Measurements from ENCODE around the gene AFM. TPM values are rescaled to one million over a fixed set of nuclear protein-coding genes. Genes with fewer than 3 reads are reported as not detected.

The AFM gene
- total and polyA plus RNA-seq, 7 donors = not detected

DNA sequence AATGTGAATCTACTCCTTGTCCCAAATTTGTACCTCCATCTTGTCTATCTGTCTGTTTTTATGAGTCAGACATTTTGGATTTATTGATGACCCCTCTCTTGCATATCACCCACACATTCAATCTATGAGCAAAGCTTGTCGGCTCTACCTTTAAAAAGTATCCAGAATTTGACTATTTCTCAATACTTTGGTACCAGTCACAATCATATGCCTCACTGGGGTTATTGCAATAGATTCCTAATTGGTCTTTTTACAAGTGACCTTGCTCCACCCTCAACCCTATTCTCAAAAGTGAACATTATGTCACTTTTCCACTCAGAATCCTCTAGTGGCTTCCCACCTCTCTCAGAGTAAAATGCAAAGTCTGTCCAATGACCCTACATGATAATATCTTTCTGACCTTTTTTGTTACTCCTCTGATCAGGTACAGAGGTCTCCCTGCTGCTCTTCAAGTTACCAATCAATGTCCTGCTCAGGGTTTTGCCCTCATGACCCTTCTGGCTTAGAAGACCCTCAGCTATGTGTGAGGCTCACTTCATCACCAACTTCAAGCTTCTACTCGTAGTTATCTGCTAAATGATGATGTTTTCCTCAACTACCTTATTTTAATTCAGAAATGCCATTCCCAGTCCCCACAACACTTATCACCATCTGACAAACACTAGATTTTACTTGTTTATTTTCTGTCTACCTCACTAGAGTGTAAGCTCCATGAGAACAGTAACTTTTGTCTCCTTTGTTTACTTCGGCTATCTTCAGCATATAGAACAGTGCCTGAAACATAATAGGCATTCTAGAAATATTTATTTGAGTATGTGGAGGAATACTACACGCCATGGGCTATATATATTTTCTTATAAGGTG is 23.1 kb upstream of the AFM start:
- Histone ChIP-seq H3K27me3 (no peaks in the 10 kb centered on the region), H3K9me3 (no peaks in the 10 kb centered on the region), H3K36me3 (no peaks in the 10 kb centered on the region), H3K27ac (no peak overlapping the region), H3K4me3 (no peak overlapping the region), H3K4me1 (no peaks in the 10 kb centered on the region)
- intact Hi-C loops (cut with DNase I) = no loop called here
- WGBS, 2 donors = 89 to 90% methylated on average over 4 of the region's 4 CpGs
- TF ChIP-seq, protein P1, sequence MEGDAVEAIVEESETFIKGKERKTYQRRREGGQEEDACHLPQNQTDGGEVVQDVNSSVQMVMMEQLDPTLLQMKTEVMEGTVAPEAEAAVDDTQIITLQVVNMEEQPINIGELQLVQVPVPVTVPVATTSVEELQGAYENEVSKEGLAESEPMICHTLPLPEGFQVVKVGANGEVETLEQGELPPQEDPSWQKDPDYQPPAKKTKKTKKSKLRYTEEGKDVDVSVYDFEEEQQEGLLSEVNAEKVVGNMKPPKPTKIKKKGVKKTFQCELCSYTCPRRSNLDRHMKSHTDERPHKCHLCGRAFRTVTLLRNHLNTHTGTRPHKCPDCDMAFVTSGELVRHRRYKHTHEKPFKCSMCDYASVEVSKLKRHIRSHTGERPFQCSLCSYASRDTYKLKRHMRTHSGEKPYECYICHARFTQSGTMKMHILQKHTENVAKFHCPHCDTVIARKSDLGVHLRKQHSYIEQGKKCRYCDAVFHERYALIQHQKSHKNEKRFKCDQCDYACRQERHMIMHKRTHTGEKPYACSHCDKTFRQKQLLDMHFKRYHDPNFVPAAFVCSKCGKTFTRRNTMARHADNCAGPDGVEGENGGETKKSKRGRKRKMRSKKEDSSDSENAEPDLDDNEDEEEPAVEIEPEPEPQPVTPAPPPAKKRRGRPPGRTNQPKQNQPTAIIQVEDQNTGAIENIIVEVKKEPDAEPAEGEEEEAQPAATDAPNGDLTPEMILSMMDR (IDR thresholded peaks at IDR 0.05) = no peak
- no peak for TF ChIP-seq POLR2A (IDR thresholded peaks at IDR 0.05)
- no peak for DNase-seq

DNA sequence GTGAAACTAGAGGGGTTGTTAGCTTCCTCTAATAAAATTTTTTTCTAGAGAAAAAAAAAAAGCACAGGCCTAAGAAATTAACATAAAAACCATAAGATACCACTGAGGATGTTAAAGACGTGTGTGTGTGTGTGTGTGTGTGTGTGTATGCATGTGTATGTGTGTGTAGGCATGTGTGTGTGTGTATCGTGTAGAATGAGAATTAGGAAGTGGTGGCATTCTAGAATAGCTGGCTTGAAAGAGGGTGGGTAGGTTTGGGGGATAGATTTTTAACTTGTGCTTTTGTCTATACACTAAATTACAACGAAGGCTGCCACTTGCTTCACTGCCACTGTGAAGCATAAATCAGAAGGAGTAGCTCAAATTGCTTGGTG is 22.5 kb upstream of the AFM start:
- no peaks in the 10 kb centered on the region for H3K27me3 ChIP-seq
- H3K27ac ChIP-seq = no peak overlapping the region
- H3K36me3 ChIP-seq = no peaks in the 10 kb centered on the region
- DNase-seq = no peak
- intact Hi-C loops (cut with DNase I) = no loop called here
- H3K4me3 ChIP-seq = no peak overlapping the region
- 72 to 83% methylated on average over 3 of the region's 3 CpGs for WGBS, 2 donors
- TF ChIP-seq, protein P1 (IDR thresholded peaks at IDR 0.05) = no peak
- no peak for TF ChIP-seq POLR2AphosphoS5 (IDR thresholded peaks at IDR 0.05)
- TF ChIP-seq POLR2A (IDR thresholded peaks at IDR 0.05) = no peak
- TF ChIP-seq EP300 (IDR thresholded peaks at IDR 0.05) = no peak
- H3K4me1 ChIP-seq = no peaks in the 10 kb centered on the region
- H3K9me3 ChIP-seq = no peaks in the 10 kb centered on the region

DNA sequence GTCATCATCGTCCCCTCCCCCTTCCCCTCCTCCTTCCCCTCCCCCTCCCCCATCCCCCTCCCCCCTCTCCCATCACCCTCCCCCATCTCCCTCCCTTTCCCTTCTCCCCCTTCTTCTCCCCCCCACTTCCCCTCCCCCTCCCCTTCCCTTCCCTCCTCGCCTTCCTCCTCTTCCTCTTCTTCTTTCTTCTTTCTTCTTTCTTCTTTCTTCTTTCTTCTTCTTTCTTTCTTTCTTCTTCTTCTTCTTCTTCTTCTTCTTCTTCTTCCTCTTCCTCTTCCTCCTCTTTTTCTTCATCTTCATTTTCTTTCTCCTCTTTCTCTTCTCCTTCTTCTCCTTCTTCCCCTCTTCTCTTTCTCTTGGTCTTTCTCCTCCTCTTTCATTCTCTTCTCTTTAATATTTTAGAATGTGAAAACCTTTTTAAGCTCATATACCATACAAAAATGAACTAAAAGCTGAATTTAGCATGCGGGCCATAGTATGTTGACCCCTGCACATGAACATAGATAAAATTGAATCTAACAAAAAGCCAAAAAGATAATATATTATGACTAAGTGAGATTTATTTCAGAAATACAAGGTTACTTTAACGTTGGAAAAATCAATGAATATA is 20.5 kb upstream of the AFM start:
- no peak for DNase-seq
- H3K9me3 ChIP-seq = no peaks in the 10 kb centered on the region
- H3K4me3 ChIP-seq = no peak overlapping the region
- intact Hi-C loops (cut with DNase I) = no loop called here
- 79 to 88% methylated on average over 4 of the region's 4 CpGs for WGBS, 2 donors
- no peaks in the 10 kb centered on the region for H3K4me1 ChIP-seq
- no peak overlapping the region for H3K27ac ChIP-seq
- H3K27me3 ChIP-seq = no peaks in the 10 kb centered on the region
- H3K36me3 ChIP-seq = no peaks in the 10 kb centered on the region
- TF ChIP-seq, protein P1 (IDR thresholded peaks at IDR 0.05) = no peak
- TF ChIP-seq EP300 (IDR thresholded peaks at IDR 0.05) (no peak), POLR2A (IDR thresholded peaks at IDR 0.05) (no peak), POLR2AphosphoS5 (IDR thresholded peaks at IDR 0.05) (no peak)

DNA sequence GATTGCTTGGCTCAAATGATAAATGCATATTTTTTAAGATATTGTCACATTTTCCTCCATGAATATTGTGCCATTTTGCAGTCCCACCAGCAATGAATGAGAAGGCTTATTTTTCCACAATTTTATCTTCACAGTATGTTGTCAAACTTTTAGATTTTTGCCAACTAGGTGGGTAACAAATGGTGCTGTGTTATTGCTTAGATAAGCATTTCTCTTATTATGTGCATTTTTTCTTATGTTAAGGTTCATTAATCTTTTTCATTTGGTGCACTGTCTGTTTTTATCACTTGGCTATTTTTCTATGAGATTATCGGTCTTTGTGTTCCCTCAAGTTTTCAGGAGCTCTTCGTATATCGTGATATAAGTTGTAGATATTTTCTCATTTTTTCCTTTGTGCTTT is 13.4 kb upstream of the AFM start:
- no peaks in the 10 kb centered on the region for H3K36me3 ChIP-seq
- intact Hi-C loops (cut with DNase I) = no loop called here
- H3K4me3 ChIP-seq = no peak overlapping the region
- H3K9me3 ChIP-seq = no peaks in the 10 kb centered on the region
- WGBS, 2 donors = 95 to 98% methylated on average over 3 of the region's 3 CpGs
- H3K27me3 ChIP-seq = no peaks in the 10 kb centered on the region
- H3K4me1 ChIP-seq = no peaks in the 10 kb centered on the region
- no peak for TF ChIP-seq POLR2A (IDR thresholded peaks at IDR 0.05)
- no peak for DNase-seq
- H3K27ac ChIP-seq = no peak overlapping the region

DNA sequence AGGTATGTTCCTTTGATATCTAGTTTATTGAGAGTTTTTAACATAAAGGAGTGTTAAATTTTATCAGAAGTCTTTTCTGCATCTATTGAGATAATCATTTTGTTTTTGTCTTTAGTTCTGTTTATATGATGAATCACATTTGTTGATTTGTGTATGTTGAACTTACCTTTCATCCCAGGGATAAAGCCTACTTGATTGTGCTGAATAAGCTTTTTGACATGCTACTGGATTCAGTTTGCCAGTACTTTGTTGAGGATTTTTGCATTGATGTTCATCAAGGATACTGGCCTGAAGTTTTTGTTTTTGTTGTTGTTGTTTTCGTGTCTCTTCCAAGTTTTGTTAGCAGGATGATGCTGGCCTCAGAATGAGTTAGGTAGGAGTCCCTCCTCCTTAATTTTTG is 10.8 kb upstream of the AFM start:
- TF ChIP-seq POLR2A (IDR thresholded peaks at IDR 0.05) (no peak), POLR2AphosphoS5 (IDR thresholded peaks at IDR 0.05) (no peak), EP300 (IDR thresholded peaks at IDR 0.05) (no peak)
- TF ChIP-seq, protein P1 (IDR thresholded peaks at IDR 0.05) = no peak
- no peaks in the 10 kb centered on the region for H3K36me3 ChIP-seq
- no peak overlapping the region for H3K4me3 ChIP-seq
- no peaks in the 10 kb centered on the region for H3K4me1 ChIP-seq
- intact Hi-C loops (cut with DNase I) = no loop called here
- peaks cover 0 to 7% (median 0%) of the 10 kb centered on the region in 4 donors for H3K9me3 ChIP-seq
- H3K27me3 ChIP-seq = no peaks in the 10 kb centered on the region
- H3K27ac ChIP-seq = no peak overlapping the region
- DNase-seq = no peak
- WGBS, 2 donors = 87 to 92% methylated on average over 1 of the region's 1 CpG

Measured in sigmoid colon (tissue), 7 donors.